ENCODE measurements around the gene TRPM1. TPM values are rescaled to one million over a fixed set of nuclear protein-coding genes. Genes with fewer than 3 reads are reported as not detected.

Gene TRPM1
- total RNA-seq, 4 donors from 2014 or later = not detected

DNA sequence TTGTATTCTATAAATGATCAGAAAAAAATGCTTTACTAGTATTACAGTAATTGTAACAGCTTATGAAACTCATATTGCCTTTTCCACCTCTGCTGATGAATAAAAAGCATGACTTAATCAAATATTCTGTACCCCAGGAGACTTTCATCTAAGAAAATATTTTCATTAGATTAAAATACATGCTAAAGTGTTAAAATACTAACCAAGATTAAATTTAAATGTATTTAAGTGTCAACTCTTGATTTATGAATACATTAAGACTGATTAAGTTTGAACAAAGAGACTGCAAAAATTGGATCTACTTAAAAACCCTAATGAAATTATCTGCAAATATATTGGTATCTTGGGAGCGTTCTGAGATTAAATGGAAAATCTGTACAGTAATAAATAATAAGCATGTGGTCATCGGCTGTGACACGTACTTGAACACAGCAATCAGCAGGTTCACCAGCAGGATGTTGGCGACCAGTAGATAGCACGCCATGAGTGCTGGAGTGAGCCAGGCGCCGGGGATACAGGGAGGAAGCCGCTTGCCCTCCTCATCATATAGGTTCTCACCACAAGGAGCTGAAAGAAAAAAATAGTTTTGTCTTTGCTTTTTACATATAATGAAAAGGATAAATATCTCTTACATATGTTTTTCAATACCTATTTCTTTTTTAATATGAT, 73.5 kb downstream of the TRPM1 start:
- no peaks in the 10 kb centered on the region for H3K4me1 ChIP-seq
- no peak for DNase-seq
- H3K9me3 ChIP-seq = no peaks in the 10 kb centered on the region
- H3K27me3 ChIP-seq = no peaks in the 10 kb centered on the region
- no peak overlapping the region for H3K4me3 ChIP-seq
- no peak overlapping the region for H3K27ac ChIP-seq
- H3K36me3 ChIP-seq = no peaks in the 10 kb centered on the region
- TF ChIP-seq POLR2A (IDR thresholded peaks at IDR 0.05) (no peak), CTCF (IDR thresholded peaks at IDR 0.05) (no peak)

GRCh38 chr15:31025996-31026395, 75.5 kb downstream of the TRPM1 start:
- TF ChIP-seq CTCF (IDR thresholded peaks at IDR 0.05) (no peak), POLR2A (IDR thresholded peaks at IDR 0.05) (no peak)
- Histone ChIP-seq H3K4me3 (no peak overlapping the region), H3K27me3 (no peaks in the 10 kb centered on the region), H3K27ac (no peak overlapping the region), H3K9me3 (no peaks in the 10 kb centered on the region), H3K4me1 (no peaks in the 10 kb centered on the region), H3K36me3 (no peaks in the 10 kb centered on the region)
- no peak for DNase-seq

DNA sequence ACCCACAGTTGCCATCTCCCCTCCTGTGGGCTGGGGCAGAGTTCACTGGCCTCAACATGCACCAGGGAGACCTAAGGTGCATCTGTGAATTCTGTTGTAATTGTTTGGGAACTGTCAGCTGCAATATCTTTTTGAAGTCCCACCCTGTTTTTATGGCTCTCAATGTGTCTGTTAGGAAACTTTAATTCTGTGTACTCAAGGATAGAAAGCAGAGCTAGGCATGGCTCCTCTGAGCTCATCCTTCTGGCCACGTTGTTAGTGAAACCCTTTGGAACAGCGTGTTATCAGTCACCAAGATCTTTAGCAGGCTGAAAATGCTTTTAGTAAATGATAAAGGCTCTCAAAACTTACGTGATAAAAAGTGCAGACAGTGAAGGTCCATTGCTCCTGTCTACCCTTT, 76.5 kb downstream of the TRPM1 start:
- H3K4me3 ChIP-seq = no peak overlapping the region
- no peaks in the 10 kb centered on the region for H3K27me3 ChIP-seq
- no peaks in the 10 kb centered on the region for H3K9me3 ChIP-seq
- no peaks in the 10 kb centered on the region for H3K4me1 ChIP-seq
- H3K27ac ChIP-seq = no peak overlapping the region
- no peak for DNase-seq
- no peaks in the 10 kb centered on the region for H3K36me3 ChIP-seq
- TF ChIP-seq CTCF (IDR thresholded peaks at IDR 0.05) = no peak

DNA sequence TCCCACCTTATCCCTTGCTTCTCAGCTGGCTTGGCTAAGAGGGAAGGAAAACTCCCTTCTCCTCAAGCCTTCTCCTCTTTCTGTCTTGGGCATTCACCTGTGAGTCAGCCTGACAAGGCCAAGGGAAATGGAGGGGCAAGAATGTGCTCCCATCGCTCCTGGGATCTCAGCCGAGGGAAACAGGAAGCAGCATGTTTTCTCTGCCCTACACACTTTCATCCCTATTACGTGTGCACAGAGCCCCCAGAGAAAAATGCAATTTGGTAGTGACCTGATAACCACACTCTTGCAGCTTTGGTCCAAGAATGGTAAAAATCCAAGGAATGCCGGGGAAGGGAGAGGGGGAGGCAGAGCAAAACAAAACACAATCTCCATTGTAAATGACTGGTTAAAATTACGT, 77.2 kb downstream of the TRPM1 start:
- H3K36me3 ChIP-seq = no peaks in the 10 kb centered on the region
- no peaks in the 10 kb centered on the region for H3K27me3 ChIP-seq
- H3K4me1 ChIP-seq = no peaks in the 10 kb centered on the region
- no peak for DNase-seq
- H3K4me3 ChIP-seq = no peak overlapping the region
- H3K9me3 ChIP-seq = no peaks in the 10 kb centered on the region
- TF ChIP-seq POLR2A (IDR thresholded peaks at IDR 0.05) (no peak), CTCF (IDR thresholded peaks at IDR 0.05) (no peak)
- no peak overlapping the region for H3K27ac ChIP-seq

DNA sequence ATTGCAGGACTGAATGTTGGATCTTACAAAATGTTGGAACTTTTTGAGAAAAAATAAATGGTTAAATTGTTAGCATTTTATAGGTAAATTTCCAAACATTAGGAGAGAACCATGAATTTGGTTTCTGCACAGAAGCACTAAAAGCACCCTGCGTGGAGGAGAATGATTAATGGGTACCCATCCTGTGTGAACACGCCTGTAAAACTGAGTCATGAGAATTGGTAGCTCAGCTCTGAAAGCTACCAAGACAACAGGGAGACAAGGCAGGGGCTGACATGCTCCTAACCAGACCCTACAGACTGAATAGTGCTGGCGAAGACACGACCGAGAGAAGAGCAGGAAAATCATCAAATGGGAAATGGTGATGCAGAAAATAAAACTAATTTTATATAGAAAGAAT, 77.7 kb downstream of the TRPM1 start:
- no peaks in the 10 kb centered on the region for H3K9me3 ChIP-seq
- no peaks in the 10 kb centered on the region for H3K27me3 ChIP-seq
- H3K4me3 ChIP-seq = no peak overlapping the region
- H3K4me1 ChIP-seq = no peaks in the 10 kb centered on the region
- DNase-seq = no peak
- no peak overlapping the region for H3K27ac ChIP-seq
- no peaks in the 10 kb centered on the region for H3K36me3 ChIP-seq
- no peak for TF ChIP-seq POLR2A (IDR thresholded peaks at IDR 0.05)
- TF ChIP-seq CTCF (IDR thresholded peaks at IDR 0.05) = no peak
